ENCODE results near the gene ARHGEF3.
A peak's percentile ranks its signal among the peaks of the same experiment; 100 is the strongest.
"Not testable (repeated sequence)": the region's sequence is repeated elsewhere in the genome, so short reads cannot be mapped to it uniquely, and the experiment has no call there.

ARHGEF3 gene

DNA sequence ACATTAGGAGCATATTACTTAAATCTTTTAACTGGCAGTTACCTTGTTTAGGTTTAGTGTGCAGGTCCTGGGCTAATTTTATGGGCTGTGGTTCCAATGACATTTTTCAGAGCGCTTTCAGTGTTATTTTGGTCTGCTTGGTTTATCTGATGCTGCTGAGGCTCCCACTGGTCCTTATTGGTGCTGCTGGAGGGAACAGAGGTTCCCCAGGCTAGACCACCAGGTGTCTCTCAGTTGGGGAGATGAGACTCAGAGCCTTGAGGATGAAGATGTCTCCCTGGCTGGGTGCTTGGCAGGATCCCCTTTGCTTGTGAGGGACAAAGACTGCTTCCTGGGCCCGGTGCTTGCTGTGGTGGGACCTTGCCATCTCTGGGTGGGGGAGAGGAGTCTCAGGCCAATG is 90.4 kb downstream of the ARHGEF3 start:
- DNase-seq, result no peak

DNA sequence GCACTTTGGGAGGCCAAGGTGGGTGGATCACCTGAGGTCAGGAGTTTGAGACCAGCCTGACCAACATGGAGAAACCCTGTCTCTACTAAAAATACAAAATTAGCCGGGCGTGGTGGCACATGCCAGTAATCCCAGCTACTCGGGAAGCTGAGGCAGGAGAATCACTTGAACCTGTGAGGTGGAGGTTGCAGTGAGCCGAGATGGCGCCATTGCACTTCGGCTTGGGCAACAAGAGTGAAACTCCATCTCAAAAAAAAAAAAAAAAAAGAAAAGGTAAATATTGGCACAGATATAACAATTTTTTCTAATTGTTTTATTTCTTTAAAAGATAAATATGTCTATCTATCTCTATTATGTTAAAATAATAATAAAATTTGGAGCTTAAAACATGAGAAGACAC is 94.3 kb downstream of the ARHGEF3 start:
- not testable (repeated sequence) for DNase-seq

DNA sequence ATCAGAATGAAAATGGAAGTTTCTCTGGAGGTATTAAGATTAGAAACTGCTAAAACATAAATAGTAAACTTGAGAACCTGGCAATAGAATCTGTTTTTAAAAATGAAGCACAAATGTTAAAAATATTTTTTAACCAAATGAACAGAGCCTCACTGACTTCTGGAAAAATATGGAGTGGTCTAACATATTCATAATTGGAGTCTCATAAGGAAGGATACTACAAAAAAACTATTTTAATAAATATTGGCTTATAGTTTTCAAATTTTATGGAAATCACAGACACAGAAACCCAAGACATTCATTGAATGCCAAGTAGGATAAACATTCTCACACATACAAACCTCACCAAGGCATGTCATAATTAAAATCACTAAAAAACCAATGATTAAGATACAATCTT is 95.1 kb downstream of the ARHGEF3 start:
- no peak for DNase-seq

DNA sequence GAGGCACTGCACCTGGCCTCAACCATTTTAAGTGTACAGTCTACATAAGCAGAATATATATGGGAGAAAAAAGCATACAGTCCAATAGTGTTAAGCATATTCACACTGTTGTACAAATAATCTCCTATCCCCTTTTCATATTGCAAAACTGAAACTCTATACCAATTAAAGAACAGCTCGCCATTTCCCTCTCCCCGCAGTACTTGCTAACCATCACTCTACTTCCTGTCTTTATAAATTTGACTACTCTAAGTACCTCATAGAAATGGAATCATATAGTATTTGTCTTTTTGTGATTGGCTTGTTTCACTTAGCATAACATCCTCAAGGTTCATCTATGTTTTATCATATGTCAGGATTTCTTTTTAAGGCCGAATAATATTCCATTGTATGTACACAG is 97.0 kb downstream of the ARHGEF3 start:
- DNase-seq, result no peak

DNA sequence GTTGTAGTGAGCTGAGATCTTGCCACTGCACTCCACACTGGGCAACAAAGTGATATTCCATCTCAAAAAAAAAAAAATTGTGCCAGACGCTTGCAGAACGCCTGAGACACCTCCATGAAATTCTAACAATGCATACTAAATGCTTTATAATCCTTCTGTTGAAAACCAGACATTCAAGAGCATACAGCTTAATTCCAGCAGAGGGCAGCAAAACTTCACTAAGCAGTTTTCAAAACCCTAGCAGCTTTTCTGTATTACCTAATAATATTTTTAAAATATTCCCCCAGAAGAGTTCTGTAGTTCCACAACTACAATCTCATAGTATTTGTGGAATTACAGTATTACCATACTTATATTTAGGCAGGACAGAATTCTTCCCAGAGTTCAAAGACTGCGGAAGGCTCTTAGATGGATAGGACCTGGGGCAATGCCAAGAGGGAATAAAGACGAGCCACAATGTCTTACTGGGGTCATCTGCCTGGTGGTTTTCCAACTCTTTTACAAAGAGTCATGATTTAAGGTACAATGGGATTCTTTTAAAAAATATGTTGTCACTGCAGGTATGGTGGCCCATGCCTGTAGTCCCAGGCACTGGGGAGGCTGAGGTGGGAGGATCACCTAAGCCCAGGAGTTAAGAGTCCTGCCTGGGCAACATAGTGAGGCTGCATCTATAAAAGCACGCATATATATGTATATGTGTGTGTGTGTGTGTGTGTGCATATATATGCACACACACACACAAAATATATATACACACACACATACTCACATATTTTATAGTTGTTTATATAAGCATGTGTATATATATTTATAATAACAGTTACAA is 99.0 kb downstream of the ARHGEF3 start:
- peak; percentile 65 for DNase-seq

DNA sequence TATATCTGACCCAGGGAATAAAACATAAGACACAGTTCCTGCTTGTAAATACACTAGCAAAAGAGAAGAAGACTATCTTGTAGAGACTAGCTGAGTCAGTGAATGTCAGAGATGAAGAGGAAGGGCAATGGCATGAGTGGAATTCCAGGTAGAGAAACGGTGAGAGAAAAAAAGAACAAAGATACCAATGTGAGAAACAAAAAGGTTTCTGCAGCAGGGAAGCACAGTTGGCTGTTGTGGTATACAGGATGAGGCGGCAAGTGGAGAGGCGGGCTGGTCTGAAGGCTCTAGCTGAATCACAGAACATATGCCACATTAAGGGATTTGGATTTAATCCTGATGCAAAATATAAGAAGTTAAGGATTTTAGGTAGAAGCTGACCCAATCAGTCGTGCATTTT is 101.6 kb downstream of the ARHGEF3 start:
- no peak for DNase-seq

DNA sequence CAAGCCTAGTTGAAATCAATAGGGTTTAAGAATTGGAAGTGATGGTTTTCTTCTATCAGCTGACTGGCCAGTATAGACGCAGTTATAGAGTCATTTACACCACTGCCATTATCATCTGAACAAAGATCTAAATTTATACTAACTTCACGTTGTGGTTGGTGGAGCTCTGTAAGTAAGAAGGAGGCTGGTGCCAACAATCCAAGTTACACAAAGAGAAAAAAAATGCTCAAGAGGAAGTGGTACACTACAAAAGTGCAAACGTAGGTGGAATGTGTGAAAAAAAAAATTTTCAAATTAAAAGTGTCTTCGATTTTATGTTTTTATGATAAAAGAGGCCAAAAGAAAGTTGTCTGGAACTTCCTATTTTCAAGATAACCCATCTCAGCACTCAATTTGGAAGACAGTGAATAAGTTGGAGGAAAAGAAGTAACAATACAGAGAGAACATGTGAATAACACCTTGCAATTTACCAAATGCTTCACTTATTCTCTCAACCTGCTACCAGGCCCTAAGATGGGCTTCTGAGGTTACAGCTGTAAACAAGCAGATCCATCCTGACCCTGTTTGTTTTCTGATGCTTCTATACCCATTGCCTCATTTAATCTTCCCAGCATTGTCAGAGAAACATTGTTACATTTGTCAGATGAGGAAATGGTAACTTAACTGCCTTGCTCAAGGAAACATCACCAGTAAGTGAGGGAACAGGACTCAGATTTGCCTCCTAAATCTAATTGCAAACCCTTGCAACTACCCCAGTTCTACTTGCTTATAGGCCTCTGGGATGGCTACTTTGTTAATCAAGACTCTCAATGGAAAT is 106.7 kb downstream of the ARHGEF3 start:
- no peak for DNase-seq

DNA sequence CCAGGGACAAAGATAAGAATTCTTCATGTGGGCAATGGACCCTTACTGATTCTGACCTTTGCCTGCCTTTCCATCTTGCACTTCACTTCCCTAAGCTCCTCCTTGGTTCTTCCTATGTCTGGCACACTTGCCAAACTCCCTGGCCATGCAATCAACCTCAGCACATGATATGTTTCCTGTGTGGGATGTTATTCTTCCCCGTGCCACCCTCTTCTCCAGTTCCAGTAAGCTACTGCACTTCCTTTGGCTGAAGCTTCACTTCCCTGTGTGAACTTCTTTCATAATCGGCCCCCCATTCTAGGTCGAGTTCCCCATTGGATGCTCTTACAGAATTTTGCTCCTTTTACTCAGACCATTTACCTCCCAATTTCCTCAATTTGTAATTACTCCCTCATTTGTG is 108.0 kb downstream of the ARHGEF3 start:
- DNase-seq, result no peak

DNA sequence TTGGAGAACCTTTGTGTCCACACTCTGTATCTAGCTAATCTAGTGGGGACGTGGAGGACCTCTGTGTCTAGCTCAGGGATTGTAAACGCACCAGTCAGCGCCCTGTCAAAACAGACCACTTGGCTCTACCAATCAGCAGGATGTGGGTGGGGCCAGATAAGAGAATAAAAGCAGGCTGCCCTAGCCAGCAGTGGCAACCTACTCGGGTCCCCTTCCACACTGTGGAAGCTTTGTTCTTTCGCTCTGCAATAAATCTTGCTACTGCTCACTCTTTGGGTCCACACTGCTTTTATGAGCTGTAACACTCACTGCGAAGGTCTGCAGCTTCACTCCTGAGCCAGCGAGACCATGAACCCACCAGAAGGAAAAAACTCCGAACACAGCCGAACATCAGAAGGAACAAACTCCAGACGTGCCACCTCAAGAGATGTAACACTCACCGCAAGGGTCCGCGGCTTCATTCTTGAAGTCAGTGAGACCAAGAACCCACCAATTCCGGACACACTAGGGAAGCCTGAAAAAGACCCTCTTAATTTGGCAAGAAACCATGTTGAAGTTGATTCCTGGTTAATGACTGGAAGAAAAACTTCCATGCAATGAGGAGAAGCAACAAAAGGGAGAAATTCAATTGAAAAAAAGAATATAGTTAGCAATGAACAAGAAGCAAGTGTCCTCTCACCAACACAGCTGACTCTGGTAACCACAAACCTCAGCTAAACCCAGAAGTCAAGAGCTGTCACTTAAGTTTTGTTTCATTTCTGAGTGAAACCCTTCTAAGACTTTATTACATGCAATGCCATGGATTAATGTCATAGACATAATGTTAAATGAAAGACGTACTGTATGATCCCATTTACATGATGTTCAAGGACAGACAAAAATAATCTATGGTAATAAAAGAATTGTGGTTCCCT is 109.0 kb downstream of the ARHGEF3 start:
- DNase-seq, result not testable (repeated sequence)

DNA sequence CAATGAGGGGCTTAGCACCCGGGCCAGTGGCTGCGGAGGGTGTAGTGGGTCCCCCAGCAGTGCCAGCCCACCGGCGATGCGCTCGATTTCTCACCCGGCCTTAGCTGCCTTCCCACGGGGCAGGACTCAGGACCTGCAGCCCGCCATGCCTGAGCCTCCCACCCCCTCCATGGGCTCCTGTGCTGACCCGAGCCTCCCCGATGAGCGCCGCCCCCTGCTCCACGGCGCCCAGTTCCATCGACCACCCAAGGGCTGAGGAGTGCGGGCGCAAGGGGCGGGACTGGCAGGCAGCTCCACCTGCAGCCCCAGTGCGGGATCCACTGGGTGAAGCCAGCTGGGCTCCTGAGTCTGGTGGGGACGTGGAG is 109.8 kb downstream of the ARHGEF3 start:
- not testable (repeated sequence) for DNase-seq

DNA sequence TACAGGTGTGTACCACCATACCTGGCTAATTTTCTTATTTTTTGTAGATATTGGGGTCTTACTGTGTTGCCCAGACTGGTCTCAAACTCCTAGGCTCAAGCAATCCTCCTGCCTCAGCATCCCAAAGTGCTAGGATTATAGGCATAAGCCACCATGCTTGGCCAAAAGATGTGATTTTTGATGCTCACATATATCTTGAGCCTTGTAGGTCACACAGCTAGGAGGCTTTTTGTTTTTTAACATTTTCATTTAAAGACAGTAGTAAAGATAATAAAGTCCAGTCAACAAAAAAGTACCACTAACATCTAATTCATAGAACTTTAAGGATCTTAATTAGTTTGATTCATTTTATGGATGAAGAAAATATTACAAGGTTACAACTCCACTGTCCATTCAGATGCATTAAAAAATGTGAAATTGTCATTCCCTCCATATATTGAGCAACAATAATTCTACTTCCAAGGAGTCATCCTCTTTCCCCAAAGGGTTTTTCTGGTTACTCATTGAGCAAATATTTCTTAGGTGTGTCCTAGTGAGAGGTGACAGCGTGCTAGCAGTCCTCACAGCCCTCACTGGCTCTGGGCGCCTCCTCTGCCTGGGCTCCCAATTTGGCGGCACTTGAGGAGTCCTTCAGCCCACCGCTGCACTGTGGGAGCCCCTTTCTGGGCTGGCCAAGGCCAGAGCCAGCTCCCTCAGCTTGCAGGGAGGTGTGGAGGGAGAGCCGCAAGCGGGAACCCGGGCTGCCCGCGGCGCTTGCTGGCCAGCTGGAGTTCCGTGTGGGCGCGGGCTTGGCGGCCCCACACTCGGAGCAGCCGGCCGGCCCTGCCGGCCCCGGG is 110.4 kb downstream of the ARHGEF3 start:
- DNase-seq, result peak; percentile 27

DNA sequence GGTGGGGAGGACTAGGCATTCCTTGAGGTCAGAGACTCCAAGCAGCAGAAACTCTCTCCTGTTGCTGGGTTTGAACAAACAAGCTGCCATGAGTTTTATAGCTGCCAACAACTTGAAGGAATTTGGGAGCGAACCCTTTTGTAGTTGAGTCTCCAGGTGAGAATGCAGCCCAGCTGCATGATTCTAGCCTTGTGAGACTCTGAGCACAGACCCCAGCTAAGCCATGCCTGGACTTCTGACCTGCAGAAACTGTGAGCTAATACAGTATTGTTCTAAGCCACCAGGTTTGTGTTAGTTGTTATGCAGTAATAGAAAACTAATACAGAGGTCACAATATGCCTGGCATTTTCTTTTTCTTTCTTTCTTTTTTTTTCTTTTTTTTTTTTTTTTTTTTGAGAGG is 112.4 kb downstream of the ARHGEF3 start:
- DNase-seq, result no peak

DNA sequence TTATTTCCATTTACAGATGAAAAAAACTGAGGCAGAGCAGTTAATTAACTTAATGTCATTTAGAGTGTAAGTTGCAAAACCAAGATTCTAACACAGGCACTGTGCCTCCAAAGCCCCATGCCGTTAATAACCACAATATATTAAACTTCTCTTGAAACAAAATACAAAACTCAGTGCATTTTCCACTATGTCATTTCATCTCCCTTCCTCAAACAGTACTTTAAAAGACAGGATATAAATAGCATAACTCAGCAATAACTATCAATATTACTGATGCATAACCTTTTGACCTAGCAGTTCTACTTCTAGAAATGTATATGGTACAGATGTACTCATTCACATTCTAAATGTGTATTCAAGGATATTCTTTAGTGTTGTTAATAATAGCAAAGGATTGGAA is 113.6 kb downstream of the ARHGEF3 start:
- no peak for DNase-seq

DNA sequence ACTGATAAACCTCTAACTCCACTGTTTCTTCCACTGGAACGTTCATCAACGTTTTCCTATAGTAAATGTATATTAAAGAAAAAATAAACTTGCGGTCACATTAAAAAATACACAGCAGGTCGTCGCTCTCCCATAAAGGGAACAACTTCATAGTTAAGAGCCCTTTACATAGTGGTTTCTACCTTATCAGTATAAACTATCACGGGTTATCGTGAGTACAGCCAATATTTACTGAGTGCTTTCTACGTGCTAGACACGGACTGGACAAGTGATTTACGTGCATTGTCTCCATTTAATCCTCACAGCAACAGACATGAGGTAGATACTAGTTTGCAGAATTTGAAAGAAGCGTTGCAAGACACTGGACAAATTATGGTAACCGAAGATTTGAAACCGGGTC is 117.7 kb downstream of the ARHGEF3 start:
- DNase-seq, result no peak

DNA sequence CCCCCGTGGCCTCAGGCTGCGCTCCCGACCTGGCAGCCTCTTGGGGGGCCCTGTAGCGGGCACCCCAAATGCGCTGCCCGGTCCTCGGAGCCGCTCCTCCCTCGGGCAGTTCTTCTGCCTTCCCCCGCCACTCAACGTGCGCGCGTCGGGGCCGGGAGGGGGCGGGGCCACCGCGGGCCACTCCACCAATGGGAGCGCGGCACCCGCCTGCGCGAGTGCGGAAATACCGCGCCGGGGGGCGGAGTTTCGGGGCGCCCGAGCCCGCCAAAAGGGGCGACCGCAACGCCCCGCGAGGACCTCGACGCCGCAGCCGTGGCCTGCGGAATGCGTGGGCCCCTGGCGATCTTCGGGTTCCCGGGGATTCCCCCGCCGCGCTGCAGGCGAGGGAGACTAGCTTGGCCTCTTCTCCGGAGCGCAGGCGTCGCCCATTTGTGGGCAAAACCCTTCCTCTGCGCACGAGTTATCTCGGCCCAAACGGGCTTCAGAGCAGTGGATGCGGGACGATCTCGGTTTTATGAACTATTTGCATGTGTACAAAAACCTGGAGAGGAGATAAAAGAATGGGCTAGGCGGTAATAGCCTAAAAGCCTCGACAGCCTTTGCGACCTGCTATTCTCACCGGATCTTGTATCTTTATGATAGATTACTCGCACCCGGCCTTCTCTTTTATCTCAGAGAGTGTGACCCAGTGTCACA is 118.5 kb downstream of the ARHGEF3 start, which contains the start of gene TASOR:
Gene TASOR (minus strand): TSS at position 144 of the 696 bp plus-strand sequence. CDS start 259 bp downstream, outside the sequence.
- DNase-seq, result peak; percentile 87

DNA sequence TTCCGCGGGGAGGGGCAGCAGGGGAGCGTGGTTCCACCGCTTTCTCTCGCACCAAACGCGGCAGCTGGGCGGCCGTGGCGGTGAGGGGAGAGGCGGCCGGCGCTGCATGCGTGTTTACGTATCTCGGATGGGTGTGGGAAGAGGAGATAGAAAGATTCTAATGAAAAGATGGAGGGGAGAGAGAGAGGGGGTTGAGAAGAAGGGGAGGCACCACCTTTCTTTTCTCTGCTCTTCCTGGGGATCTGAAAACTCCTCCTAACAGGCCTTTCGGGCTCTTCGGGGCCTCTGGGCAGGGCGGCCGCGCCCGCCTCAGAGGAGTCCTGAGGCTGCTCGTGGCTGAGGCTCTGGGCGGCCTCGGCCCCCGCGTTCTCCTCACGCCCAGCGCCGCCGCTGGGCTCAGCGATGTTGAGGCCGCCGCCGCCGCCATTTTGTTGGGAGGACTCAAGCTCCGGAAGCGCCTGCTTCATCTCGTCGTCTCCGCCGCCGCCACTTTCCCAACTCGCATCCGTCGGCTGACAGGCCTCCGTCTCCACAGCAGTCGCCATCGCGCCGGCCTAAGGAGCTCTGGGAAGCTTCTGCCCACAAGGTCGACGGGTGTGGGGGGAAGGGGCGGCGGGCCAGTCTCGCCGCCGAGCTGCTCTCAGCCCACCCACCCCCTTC is 119.2 kb downstream of the ARHGEF3 start:
- DNase-seq, result peak; percentile 83

DNA sequence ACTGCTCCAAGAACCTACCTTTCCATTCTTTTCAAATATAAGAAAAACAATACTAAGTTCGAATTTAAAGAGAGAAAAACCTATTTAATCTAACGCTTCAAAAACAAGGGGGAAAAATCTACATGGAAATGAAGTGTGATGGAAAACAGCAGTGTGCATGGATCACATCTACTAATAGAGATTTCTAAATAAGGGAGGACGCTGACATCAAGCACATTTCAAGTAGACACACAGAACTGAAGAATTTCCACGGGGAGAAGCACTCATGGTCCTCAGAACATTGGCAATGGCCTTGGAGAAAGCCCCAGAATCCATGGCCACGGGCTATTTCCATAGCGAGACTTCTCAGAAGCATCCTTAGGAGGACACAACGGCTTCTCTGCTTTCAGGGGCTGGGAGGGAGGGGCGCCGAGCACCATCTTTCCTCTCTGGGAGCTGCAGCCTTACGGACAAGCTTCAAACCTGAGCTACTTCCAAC is 119.7 kb downstream of the ARHGEF3 start:
- DNase-seq, result no peak

DNA sequence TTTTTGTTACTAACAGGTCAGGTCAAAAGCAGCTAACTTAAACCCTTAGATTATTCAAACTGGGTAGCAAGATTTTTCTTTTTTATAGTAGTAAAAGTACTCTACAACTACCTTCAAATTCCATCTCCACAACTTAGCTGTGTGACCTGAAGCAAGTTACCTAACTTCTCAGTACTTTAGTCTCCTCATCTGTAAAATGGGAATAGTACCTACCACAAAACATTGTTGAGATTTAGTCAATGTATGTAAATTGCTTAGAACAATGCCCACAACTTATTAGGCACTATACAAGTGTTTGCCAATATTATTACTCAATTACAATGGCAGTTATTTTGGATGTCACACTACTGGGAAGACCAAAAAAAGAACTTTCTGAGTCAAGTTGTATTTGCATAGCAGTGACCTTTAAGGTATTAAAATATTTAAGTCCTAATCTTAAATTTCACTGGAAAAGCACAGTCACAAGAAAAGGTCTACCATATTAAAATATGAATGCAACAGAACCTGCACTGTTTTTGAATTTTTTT is 121.6 kb downstream of the ARHGEF3 start:
- no peak for DNase-seq
